ENCODE results near the gene ZNF407. TPM values are rescaled to one million over a fixed set of nuclear protein-coding genes. Genes with fewer than 3 reads are reported as not detected.

Gene ZNF407
- total RNA-seq, 1 experiment from 2014 or later, result 7.6 TPM

DNA sequence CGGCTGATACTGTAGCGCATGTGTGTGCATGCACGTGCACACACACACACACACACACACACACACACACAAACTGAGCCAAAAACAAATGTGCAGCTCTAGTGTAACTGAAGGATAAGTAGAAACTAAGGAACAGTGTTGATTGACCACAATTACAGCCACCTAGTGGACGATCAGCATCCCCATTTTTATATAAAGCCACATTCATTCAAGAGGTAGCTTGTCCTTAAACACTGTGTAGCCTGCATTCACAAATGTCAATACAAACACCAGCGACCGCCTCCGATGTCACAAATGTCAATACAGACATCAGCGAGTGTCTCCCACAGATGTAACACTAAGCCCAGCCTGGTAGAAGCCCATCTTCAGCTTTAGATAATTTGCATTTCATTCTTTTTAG lies 443.9 kb downstream of the ZNF407 start:
- Histone ChIP-seq H3K27me3 (ENCODE audit: insufficient read depth, low read length) (no peaks in the 10 kb centered on the region), H3K4me1 (ENCODE audit: control insufficient read depth in 1 of 2, insufficient read depth in 2 of 2, low read length in 2 of 2) (no peaks in the 10 kb centered on the region), H3K27ac (ENCODE audit: low read depth, low read length) (no peak overlapping the region), H3K79me2 (ENCODE audit: insufficient read depth, low read length) (no peaks in the 10 kb centered on the region), H3K4me2 (ENCODE audit: low read length) (no peak overlapping the region), H3K36me3 (ENCODE audit: control insufficient read depth in 1 of 2, insufficient read depth in 2 of 2, low read length in 2 of 2) (no peaks in the 10 kb centered on the region), H2AFZ (ENCODE audit: low read depth, low read length, poor library complexity, severe bottlenecking) (no peak overlapping the region), H4K20me1 (ENCODE audit: insufficient read depth) (no peaks in the 10 kb centered on the region), H3K9me2 (ENCODE audit: insufficient read depth) (no peaks in the 10 kb centered on the region), H3K9ac (ENCODE audit: low read length) (no peak overlapping the region), H3K4me3 (replicated peaks in 1 of 2; ENCODE audit: low read depth in 1 of 2, low read length in 2 of 2) (no peak overlapping the region), H3K9me3 (ENCODE audit: control insufficient read depth in 1 of 2, insufficient read depth in 1 of 2, low read depth in 1 of 2, low read length in 2 of 2) (no peaks in the 10 kb centered on the region)
- CTCF ChIA-PET, result interaction anchor here (0.7 to 2.3 kb wide), 10 partner anchors 10 to 418 kb away, joined by 3 to 9 read pairs (median 4); no protein-coding TSS in a partner anchor
- ATAC-seq, result peak; percentile 86
- RAD21 ChIA-PET (ENCODE audit: low non-redundant PET in 1 of 2, low total read pairs in 2 of 2, uncharacterized antibody in 2 of 2, unreplicated experiment in 2 of 2), result interaction anchor here in 1 of 2 experiments (0.7 kb wide), 1 partner anchor 48 kb away, joined by 3 read pairs; no protein-coding TSS in a partner anchor
- no TSS peak for BruUV-seq (replicated peaks)
- peak; percentile 23 for DNase-seq (ENCODE audit: low read depth, low spot score)
- intact Hi-C loops (cut with micrococcal nuclease), result loop anchor here (2.0 to 10.0 kb wide), 2 partner anchors 389 to 433 kb away; no protein-coding TSS in a partner anchor
- no peak for TF ChIP-seq CBX3 (IDR thresholded peaks at IDR 0.05; ENCODE audit: low read depth)
- TF ChIP-seq, protein P1, sequence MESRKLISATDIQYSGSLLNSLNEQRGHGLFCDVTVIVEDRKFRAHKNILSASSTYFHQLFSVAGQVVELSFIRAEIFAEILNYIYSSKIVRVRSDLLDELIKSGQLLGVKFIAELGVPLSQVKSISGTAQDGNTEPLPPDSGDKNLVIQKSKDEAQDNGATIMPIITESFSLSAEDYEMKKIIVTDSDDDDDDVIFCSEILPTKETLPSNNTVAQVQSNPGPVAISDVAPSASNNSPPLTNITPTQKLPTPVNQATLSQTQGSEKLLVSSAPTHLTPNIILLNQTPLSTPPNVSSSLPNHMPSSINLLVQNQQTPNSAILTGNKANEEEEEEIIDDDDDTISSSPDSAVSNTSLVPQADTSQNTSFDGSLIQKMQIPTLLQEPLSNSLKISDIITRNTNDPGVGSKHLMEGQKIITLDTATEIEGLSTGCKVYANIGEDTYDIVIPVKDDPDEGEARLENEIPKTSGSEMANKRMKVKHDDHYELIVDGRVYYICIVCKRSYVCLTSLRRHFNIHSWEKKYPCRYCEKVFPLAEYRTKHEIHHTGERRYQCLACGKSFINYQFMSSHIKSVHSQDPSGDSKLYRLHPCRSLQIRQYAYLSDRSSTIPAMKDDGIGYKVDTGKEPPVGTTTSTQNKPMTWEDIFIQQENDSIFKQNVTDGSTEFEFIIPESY (IDR thresholded peaks at IDR 0.05; ENCODE audit: extremely low read depth, insufficient replicate concordance, low read length), result no peak
- TF ChIP-seq JUND (IDR thresholded peaks at IDR 0.05), result no peak
- no peak for TF ChIP-seq YY1 (IDR thresholded peaks at IDR 0.05; ENCODE audit: extremely low read depth, insufficient replicate concordance, low read depth, low read length)
- TF ChIP-seq, protein P2, sequence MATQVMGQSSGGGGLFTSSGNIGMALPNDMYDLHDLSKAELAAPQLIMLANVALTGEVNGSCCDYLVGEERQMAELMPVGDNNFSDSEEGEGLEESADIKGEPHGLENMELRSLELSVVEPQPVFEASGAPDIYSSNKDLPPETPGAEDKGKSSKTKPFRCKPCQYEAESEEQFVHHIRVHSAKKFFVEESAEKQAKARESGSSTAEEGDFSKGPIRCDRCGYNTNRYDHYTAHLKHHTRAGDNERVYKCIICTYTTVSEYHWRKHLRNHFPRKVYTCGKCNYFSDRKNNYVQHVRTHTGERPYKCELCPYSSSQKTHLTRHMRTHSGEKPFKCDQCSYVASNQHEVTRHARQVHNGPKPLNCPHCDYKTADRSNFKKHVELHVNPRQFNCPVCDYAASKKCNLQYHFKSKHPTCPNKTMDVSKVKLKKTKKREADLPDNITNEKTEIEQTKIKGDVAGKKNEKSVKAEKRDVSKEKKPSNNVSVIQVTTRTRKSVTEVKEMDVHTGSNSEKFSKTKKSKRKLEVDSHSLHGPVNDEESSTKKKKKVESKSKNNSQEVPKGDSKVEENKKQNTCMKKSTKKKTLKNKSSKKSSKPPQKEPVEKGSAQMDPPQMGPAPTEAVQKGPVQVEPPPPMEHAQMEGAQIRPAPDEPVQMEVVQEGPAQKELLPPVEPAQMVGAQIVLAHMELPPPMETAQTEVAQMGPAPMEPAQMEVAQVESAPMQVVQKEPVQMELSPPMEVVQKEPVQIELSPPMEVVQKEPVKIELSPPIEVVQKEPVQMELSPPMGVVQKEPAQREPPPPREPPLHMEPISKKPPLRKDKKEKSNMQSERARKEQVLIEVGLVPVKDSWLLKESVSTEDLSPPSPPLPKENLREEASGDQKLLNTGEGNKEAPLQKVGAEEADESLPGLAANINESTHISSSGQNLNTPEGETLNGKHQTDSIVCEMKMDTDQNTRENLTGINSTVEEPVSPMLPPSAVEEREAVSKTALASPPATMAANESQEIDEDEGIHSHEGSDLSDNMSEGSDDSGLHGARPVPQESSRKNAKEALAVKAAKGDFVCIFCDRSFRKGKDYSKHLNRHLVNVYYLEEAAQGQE (IDR thresholded peaks at IDR 0.05; ENCODE audit: low read depth), result no peak
- TF ChIP-seq, protein P3, sequence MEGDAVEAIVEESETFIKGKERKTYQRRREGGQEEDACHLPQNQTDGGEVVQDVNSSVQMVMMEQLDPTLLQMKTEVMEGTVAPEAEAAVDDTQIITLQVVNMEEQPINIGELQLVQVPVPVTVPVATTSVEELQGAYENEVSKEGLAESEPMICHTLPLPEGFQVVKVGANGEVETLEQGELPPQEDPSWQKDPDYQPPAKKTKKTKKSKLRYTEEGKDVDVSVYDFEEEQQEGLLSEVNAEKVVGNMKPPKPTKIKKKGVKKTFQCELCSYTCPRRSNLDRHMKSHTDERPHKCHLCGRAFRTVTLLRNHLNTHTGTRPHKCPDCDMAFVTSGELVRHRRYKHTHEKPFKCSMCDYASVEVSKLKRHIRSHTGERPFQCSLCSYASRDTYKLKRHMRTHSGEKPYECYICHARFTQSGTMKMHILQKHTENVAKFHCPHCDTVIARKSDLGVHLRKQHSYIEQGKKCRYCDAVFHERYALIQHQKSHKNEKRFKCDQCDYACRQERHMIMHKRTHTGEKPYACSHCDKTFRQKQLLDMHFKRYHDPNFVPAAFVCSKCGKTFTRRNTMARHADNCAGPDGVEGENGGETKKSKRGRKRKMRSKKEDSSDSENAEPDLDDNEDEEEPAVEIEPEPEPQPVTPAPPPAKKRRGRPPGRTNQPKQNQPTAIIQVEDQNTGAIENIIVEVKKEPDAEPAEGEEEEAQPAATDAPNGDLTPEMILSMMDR (IDR thresholded peaks at IDR 0.05 in 2 of 3, conservative IDR thresholded peaks at IDR 0.05 in 1 of 3; ENCODE audit: borderline replicate concordance in 1 of 3, insufficient read depth in 1 of 3, low read depth in 2 of 3, low read length in 2 of 3), result peak; percentile 34 to 66 (median 39); a peak in 4 of 6 replicates
- TF ChIP-seq RAD21 (IDR thresholded peaks at IDR 0.05; ENCODE audit: low read depth), result peak; percentile 44
- TF ChIP-seq SIN3A (IDR thresholded peaks at IDR 0.05; ENCODE audit: low read depth), result no peak
- TF ChIP-seq SP1 (IDR thresholded peaks at IDR 0.05; ENCODE audit: low read depth), result no peak
- no peak for TF ChIP-seq FOSL1 (IDR thresholded peaks at IDR 0.05; ENCODE audit: low read depth)
- TF ChIP-seq POLR2AphosphoS5 (IDR thresholded peaks at IDR 0.05; ENCODE audit: low read depth, low read length), result no peak
- no peak for TF ChIP-seq EGR1 (IDR thresholded peaks at IDR 0.05; ENCODE audit: low read depth)
- no peak for TF ChIP-seq ZNF274 (IDR thresholded peaks at IDR 0.05; ENCODE audit: low read depth, low read length)
- TF ChIP-seq ZFX (IDR thresholded peaks at IDR 0.05), result no peak
- no peak for TF ChIP-seq EZH2phosphoT487 (IDR thresholded peaks at IDR 0.05; ENCODE audit: borderline replicate concordance)
- TF ChIP-seq CEBPB (IDR thresholded peaks at IDR 0.05; ENCODE audit: low read depth), result no peak
- POLR2A ChIA-PET, result no interaction called here
